Measurements from ENCODE around the gene PKD2L1.
"Not testable (repeated sequence)": the region's sequence is repeated elsewhere in the genome, so short reads cannot be mapped to it uniquely, and the experiment has no call there.

PKD2L1 gene

DNA sequence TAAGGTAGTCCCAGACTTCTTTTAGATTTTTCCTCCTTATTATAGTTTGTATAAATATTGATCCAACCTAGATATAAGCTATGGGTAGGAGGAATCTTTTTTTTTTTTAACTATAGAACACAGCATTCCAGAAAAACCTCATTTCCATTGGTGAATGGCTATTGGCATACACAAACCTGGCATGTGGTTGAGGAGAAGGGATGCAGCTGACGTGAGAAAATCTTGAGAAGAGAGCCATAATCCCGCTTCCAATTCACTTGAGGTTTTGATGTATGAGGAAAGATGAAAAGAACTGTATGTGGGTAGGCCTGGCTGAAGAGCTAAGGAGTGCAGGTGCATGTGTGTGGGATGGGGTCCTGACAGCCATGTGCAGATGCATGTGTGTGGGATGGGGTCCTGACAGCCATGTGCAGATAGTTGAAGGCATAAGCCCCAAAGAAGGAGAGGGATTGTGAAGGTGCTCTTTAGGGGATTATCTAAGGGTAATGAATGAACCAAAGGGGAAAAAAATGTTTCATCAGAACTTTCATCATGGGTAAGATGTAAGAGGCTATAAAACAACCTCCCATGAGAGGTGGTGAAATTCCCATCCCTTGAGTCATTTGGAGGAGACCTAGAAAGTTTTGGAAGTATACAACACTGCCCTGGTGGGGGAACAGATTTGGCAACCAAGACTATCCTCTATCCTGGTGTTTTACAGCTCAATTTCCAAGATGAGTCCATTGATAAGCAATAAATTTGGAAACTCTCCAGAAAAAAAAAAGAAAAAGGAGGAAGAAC, 3.8 kb upstream of the PKD2L1 start:
- no peak for DNase-seq

DNA sequence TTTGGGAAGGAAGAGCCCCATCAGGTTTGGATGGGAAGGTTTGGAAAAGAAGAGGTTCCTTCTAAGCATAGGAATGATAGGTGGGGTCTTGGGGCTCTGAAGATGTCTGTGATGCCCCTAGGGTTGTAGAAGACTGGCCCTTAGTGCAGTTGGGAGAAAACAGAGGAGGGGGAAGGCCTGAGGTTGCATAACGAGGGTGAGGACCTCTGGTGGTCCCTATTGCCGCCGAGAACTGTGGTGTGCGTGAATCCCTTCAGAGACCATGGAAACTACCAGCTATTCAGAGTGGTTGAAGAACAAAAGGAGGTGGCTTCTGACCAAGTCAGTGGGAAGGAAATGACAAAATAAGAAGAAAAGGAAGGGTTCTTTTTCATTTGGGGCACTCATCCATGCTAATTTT, 3.1 kb upstream of the PKD2L1 start:
- DNase-seq = no peak

DNA sequence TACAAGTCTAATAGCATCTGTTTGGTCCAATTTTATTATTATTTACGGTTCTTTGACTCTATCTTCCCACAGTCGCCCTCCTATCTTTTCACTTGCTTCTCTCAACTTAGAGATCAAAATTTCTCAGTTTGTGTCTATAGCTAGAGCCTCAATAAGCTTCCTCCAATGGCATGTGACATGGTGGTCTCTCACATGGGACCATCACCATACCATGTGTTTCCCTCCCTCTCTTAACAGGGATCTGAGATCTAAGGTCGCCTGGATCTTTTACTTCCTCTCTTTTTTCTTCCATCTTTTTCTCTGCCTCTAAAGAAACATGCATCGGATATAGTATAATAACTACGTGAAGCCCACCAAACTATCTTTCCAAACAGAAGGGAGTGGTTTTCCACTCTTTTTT, 1.8 kb downstream of the PKD2L1 start:
- DNase-seq = no peak

GRCh38 chr10:100327718-100328009, 2.4 kb downstream of the PKD2L1 start:
- no peak for DNase-seq

- DNase-seq = no peak
These were observed 2.9 kb downstream of the PKD2L1 start for GRCh38 chr10:100327007-100327717.

GRCh38 chr10:100325158-100325557, 4.9 kb downstream of the PKD2L1 start:
- DNase-seq = no peak

- no peak for DNase-seq
These were observed 10.2 kb downstream of the PKD2L1 start for GRCh38 chr10:100319707-100320402.

GRCh38 chr10:100318207-100318606, 11.8 kb downstream of the PKD2L1 start:
- no peak for DNase-seq

- no peak for DNase-seq
These were observed 14.4 kb downstream of the PKD2L1 start for GRCh38 chr10:100315615-100316014.

DNA sequence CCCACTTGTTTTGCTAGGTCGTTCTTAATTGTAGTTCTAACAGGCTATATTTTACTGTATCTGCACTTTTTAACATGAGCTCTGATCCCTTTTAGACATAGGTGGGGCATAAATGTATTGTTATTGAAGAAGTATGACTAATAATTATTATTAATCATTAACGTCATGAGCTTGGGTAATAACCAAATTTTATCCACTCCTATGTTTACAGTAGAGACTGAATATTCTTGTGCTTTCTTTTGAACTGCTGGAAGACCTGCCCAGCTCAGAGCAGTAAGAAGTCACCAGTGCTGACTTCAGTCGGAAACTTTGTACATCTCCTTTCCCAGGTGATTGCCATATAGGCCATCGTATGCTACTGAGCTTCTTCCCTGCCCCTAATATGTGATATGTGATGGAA, 18.7 kb downstream of the PKD2L1 start:
- DNase-seq = no peak

DNA sequence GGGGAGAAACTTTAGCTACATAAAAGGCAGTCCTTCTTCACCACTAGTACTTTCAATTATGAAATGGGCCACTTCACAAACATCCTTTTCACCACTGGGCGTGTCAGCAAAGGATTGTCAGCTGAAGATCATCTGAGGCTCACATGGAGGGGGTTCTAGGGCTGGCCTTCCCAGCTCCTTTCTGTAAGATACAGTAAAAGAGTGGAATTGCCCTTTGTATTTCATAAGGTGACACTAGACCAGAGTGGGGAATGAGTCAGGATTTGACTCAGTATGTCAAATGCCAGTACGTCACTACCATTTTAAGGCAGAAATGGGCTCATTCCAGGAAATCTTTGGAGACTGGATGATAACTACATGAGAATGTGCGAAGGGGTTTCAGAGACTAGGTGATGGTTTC, 22.3 kb downstream of the PKD2L1 start:
- DNase-seq = no peak

DNA sequence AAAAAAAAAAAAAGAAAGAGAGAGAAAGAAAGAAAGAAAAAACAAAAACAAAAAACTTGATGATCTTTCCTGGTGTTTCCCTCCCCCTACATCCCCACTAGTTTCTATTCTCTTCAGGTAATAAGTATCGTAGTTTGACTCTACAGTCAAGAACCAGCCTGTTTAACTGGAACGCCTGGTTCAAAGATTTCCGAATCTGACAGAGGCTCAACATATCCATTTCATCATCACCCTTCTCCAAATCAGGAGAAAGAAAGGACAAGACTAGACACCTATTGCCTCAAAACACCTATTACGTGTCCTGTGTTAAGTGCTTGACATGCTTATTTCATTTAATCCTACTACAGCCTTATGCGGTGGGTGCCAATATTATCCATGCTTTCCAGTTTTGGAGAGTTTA, 23.2 kb downstream of the PKD2L1 start:
- no peak for DNase-seq

GRCh38 chr10:100304414-100304813, 25.6 kb downstream of the PKD2L1 start:
- no peak for DNase-seq

DNA sequence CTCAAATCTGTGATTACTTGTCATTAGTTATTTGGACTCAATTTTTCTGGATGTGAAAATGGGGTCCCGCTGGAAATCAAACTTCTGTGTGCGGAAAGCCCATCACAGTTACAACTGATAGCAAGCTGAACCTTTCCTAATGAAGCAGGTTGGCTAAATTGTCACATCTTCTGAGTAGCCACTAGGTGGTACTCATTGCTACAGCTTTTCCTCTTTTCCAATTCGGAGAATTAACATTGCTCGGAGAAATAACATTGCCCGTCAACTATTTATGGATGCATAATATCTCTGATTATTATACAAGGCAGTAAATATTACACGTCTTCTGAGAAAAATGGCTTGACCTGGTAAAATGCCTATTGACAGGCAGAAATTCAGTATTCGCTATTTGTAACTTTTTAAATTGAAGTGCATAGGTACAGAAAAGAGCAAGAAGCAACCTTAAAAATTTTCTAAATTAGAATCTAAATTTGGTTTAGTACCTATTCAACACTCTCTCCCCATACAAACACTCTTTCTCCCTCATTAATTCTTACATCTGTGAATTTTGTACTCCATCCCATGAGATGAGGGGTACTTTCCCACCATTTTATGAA, 26.2 kb downstream of the PKD2L1 start:
- DNase-seq = no peak

DNA sequence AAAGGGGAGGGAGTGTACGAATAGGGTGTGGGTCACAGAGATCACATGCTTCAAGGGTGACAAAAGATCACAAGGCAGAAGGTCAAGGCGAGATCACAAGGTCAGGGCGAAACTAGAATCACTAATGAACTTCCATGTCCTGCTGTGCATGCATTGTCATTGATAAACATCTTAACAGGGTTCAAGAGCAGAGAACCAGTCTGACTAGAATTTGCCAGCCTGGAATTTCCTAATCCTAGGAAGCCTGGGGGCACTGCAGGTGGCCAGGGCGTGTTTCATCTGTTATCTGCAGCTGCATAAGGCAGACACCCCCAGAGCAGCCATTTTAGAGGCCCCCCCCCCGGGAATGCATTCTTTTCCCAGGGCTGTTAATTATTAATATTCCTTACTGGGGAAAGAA, 28.9 kb downstream of the PKD2L1 start:
- DNase-seq = not testable (repeated sequence)

- no peak for DNase-seq
These were observed 32.8 kb downstream of the PKD2L1 start for GRCh38 chr10:100297242-100297641.

DNA sequence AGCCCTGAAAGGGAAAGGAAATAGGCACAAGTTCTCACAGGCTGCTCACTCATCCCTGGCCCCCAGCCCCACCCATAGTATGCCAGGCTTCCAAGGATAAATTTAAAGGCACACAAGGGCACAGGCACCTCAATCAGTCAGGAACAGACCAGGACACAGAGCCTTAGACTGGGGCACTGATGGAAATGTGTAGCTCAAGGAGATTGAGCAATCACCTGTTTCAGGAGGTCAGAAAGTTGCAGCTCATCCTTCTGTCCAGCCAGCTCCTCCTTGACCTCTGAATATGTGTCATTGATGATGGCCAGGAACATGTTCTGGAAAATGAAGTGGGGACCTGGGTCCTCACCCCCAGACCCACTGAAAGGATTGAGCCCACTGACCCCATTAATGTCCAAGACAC, 37.0 kb downstream of the PKD2L1 start:
- no peak for DNase-seq

GRCh38 chr10:100292300-100292699, 37.7 kb downstream of the PKD2L1 start:
- not testable (repeated sequence) for DNase-seq

- DNase-seq = no peak
These were observed 38.7 kb downstream of the PKD2L1 start for GRCh38 chr10:100291356-100291755.

DNA sequence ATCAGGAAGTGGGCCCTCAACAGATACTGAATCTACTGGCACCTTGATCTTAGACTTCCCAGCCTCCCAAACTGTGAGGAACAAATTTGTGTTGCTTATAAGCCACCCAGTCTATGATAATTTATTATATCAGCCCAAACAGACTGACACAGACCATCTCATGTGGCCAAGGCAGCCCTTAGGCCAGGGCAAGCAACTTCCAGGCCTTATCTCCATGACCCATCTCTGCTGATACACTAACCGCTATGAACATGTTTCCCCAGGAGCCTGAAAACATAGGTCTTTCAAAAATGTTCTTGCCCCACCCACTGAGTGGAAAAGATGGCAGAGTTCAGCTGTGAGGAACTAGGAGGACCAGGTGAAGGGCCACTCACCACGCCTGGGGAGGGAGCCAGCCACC, 40.4 kb downstream of the PKD2L1 start:
- DNase-seq = no peak

- DNase-seq = no peak
These were observed 41.8 kb downstream of the PKD2L1 start for GRCh38 chr10:100288196-100288595.

DNA sequence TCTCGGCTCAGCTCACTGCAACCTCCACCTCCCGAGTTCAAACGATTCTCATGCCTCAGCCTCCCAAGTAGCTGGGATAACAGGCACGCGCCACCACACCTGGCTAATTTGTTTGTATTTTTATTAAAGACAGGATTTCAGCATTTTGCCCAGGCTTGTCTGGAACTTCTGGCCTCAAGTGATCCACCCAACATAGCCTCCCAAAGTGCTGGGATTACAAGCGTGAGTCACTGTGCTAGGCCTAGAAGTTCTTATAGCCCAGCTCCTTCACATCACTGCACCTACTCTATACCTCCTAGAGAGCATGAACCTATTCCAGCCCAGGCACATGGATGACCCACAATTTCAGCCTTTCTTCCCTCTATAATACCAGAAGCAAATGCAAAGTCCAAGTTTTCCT, 42.3 kb downstream of the PKD2L1 start:
- no peak for DNase-seq
